ENCODE measurements around the gene HLA-DQB2. TPM values are rescaled to one million over a fixed set of nuclear protein-coding genes. Genes with fewer than 3 reads are reported as not detected.
"Not testable (repeated sequence)": the region's sequence is repeated elsewhere in the genome, so short reads cannot be mapped to it uniquely, and the experiment has no call there.

The HLA-DQB2 gene
- under 1 TPM in 1 of 2 experiments, not detected in 1; 0.32 TPM for total RNA-seq

DNA sequence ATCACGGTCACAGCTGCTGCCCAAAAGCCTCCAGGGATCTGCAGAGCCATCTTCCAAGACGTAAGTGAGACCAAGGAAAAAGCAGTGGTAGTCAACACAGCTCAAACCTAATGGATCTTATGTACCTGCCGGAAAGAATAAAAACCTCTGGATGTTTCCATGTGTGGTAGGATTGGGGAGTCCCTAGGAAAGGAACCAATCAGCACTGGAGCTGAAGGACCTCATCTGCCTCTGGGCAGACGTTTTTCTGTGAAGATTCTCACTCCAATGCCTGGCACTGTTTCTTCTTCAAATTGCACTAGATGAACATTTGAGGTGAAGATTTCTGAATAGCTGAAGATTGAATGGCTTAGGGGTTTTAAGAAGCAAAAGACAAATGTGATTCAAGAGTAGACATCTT, at the start of gene HLA-DQB2:
Gene HLA-DQB2 (minus strand): TSS at position 112 of the 400 bp plus-strand sequence. CDS start 62 bp downstream, at position 50.
- Mint-ChIP-seq H3K4me3 (no peak within 1 kb of the TSS), H3K27ac (no peak within 1 kb of the TSS), H3K4me1 (ENCODE audit: low read depth) (no peaks in the 10 kb centered on the region), H3K27me3 (ENCODE audit: low read depth) (peaks cover 56% of the 10 kb centered on the region), H3K9me3 (ENCODE audit: insufficient read depth) (no peaks in the 10 kb centered on the region), H3K36me3 (ENCODE audit: low read depth) (no peaks in the 10 kb centered on the region)
- ATAC-seq, result no peak
- no peak for DNase-seq
- POLR2A ChIA-PET, result no interaction called here
- CTCF ChIA-PET, result no interaction called here

DNA sequence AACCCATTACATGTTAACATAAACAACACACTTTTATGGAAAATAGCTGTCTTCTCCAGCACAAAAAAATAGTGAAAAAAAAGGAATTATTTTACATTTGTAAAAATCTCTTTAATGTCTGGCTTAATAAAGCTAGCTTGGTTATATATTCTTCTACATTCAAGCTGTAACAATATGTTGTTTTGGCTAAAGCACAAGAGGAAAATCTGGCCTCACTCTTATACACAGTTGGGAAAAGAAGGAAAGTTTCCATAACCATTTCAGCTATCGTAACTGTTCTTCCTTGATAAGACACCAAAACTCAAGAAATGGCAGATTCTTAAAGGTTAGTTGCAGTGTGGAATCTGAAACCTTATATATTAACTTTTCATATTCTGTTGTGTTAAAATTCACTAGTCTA, 45.8 kb upstream of the HLA-DQB2 start:
- H3K27me3 Mint-ChIP-seq (ENCODE audit: low read depth), result peaks cover 23% of the 10 kb centered on the region
- peaks cover 12% of the 10 kb centered on the region for H3K4me1 Mint-ChIP-seq (ENCODE audit: low read depth)
- peaks cover 27% of the 10 kb centered on the region for H3K36me3 Mint-ChIP-seq (ENCODE audit: low read depth)
- H3K9me3 Mint-ChIP-seq (ENCODE audit: insufficient read depth), result no peaks in the 10 kb centered on the region
- no peak overlapping the region for H3K27ac Mint-ChIP-seq
- CTCF ChIA-PET, result interaction anchor here (0.6 to 2.5 kb wide), 8 partner anchors 10 to 376 kb away, joined by 3 to 10 read pairs (median 3); partner anchors contain the start of genes TAP1 and TAP2
- POLR2A ChIA-PET, result interaction anchor here (1.2 kb wide), 1 partner anchor 13 kb away, joined by 3 read pairs; no protein-coding TSS in a partner anchor
- DNase-seq (no peak), ATAC-seq (no peak)
- H3K4me3 Mint-ChIP-seq, result no peak overlapping the region

DNA sequence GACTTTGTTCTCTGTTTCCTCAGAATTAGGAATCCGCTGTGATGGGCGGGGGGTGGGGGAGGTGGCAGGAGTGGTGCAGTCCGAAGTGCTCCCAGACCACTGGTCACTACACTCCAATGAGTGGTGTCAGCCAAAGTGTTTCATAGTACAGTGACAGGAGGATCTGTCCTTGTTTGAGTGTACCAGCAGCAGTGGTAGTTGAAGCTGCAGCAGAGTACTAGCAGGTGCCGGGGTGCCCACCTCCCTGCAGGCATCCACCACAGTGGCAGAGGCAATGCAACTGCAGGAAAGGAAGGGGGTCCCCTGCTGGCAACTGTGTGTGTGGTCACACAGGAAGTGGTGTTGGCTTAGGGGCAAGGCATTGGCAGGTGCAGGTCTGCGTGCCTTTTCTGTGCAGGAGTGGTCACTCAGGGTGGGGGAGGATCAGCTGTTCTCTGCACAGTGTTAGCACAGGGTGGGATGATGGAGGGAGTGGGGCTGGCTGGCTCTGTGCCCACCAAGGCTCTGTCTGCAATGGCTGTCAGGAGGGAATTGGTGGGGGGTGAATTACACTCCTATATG, 43.8 kb upstream of the HLA-DQB2 start:
- CTCF ChIA-PET, result interaction anchor here (0.9 to 2.2 kb wide), 4 partner anchors 8 to 61 kb away, joined by 3 to 10 read pairs (median 4); partner anchors contain the start of gene TAP2
- H3K27ac Mint-ChIP-seq, result no peak overlapping the region
- ATAC-seq (no peak), DNase-seq (no peak)
- H3K9me3 Mint-ChIP-seq (ENCODE audit: insufficient read depth), result no peaks in the 10 kb centered on the region
- peaks cover 40% of the 10 kb centered on the region for H3K27me3 Mint-ChIP-seq (ENCODE audit: low read depth)
- H3K36me3 Mint-ChIP-seq (ENCODE audit: low read depth), result peaks cover 10% of the 10 kb centered on the region
- H3K4me3 Mint-ChIP-seq, result no peak overlapping the region
- peaks cover 12% of the 10 kb centered on the region for H3K4me1 Mint-ChIP-seq (ENCODE audit: low read depth)
- POLR2A ChIA-PET, result interaction anchor here (1.7 kb wide), 1 partner anchor 31 kb away, joined by 3 read pairs; the partner anchor contains the start of gene TAP2

DNA sequence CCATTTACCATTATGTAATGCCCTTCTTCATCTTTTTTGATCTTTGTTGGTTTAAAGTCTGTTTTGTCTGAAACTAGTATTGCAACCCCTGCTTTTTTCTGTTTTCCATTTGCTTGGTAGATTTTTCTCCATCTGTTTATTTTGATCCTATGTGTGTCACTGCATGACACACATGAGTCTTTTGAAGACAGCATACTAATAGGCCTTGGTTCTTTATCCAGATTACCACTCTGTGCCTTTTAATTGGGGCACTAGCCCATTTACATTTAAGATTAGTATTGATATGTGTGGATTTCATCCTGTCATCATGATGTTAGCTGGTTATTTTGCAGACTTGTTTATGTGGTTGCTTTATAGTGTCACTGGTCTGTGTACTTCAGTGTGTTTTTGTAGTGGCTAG, 42.1 kb upstream of the HLA-DQB2 start:
- H3K27me3 Mint-ChIP-seq (ENCODE audit: low read depth), result peaks cover 50% of the 10 kb centered on the region
- not testable (repeated sequence) for ATAC-seq; DNase-seq; H3K9me3 Mint-ChIP-seq (ENCODE audit: insufficient read depth); H3K4me3 Mint-ChIP-seq; H3K36me3 Mint-ChIP-seq (ENCODE audit: low read depth); H3K27ac Mint-ChIP-seq
- POLR2A ChIA-PET, result interaction anchor here (1.7 kb wide), 1 partner anchor 33 kb away, joined by 3 read pairs; the partner anchor contains the start of gene TAP2
- CTCF ChIA-PET, result interaction anchor here (1.3 to 1.5 kb wide), 2 partner anchors 63 to 64 kb away, joined by 4 to 5 read pairs; no protein-coding TSS in a partner anchor
- peaks cover 12% of the 10 kb centered on the region for H3K4me1 Mint-ChIP-seq (ENCODE audit: low read depth)

DNA sequence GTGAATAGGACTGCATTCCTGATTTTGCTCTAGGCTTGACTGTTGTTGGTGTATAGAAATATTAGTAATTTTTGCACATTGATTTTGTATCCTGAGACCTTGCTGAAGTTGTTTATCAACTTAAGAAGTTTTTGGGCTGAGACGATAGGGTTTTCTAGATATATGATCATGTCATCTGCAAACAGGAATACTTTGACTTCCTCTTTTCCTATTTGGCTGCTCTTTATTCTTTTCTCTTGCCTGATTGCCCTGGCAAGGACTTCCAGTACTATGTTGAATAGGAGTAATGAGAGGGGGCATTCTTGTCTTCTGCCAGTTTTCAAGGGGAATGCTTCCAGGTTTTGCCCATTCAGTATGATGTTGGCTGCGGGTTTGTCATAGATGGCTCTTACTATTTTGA, 40.1 kb upstream of the HLA-DQB2 start:
- Mint-ChIP-seq H3K4me1 (ENCODE audit: low read depth) (peaks cover 12% of the 10 kb centered on the region), H3K4me3 (no peak overlapping the region), H3K27me3 (ENCODE audit: low read depth) (peaks cover 65% of the 10 kb centered on the region), H3K27ac (no peak overlapping the region), H3K36me3 (ENCODE audit: low read depth) (peaks cover 5% of the 10 kb centered on the region), H3K9me3 (ENCODE audit: insufficient read depth) (peaks cover 5% of the 10 kb centered on the region)
- no peak for ATAC-seq
- no peak for DNase-seq
- ChIA-PET CTCF (interaction anchor here (1.0 to 1.4 kb wide), 2 partner anchors 65 to 181 kb away, joined by 3 read pairs; no protein-coding TSS in a partner anchor), POLR2A (no interaction called here)

DNA sequence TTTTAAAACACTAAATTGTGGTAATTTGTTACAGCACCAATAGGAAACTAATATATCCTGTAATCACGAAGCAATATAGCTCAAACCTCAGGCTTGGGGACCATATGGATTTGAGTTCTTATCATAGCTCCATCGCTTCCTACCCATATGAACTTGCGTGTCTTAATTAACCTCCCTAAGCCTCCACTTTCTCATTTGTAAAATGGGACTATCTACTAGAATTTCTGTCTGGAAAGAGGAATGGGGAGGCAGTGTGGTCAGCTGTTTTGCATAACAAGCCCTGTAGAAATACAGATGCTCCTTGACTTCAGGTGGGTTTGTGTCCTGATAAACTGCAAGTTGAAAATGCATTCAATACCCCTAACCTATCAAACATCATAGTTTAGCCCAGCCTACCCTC, 36.4 kb upstream of the HLA-DQB2 start:
- CTCF ChIA-PET, result interaction anchor here (0.6 to 4.3 kb wide), 9 partner anchors 8 to 700 kb away, joined by 3 to 29 read pairs (median 6); partner anchors contain the start of gene TAP2
- Mint-ChIP-seq H3K4me1 (ENCODE audit: low read depth) (peaks cover 24% of the 10 kb centered on the region), H3K36me3 (ENCODE audit: low read depth) (peaks cover 2% of the 10 kb centered on the region), H3K27me3 (ENCODE audit: low read depth) (peaks cover 57% of the 10 kb centered on the region), H3K9me3 (ENCODE audit: insufficient read depth) (peaks cover 5% of the 10 kb centered on the region), H3K4me3 (no peak overlapping the region), H3K27ac (no peak overlapping the region)
- ATAC-seq (no peak), DNase-seq (no peak)
- POLR2A ChIA-PET, result interaction anchor here (1.5 kb wide), 1 partner anchor 20 kb away, joined by 3 read pairs; no protein-coding TSS in a partner anchor

DNA sequence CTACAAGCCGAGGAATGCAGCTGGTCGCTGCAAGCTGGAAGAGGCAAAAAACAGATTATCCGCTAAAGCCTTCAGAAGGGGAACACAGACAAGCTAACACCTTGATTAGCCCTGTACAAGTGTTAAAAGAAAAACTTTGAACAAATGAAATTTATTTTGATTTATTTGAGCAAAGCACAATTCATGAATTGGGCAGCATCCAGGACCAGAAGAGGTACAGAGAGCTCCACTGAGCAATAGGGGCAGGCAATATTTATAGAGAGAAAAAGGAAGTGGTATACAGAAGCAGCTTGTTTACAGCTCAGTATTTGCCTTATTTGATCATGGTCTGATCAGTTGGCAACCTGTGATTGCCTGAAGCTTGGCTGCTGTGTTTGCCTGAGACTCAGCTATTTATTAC, 35.8 kb upstream of the HLA-DQB2 start:
- Mint-ChIP-seq H3K9me3 (ENCODE audit: insufficient read depth) (peaks cover 5% of the 10 kb centered on the region), H3K4me1 (ENCODE audit: low read depth) (peaks cover 29% of the 10 kb centered on the region), H3K36me3 (ENCODE audit: low read depth) (peaks cover 2% of the 10 kb centered on the region), H3K27ac (no peak overlapping the region), H3K4me3 (no peak overlapping the region), H3K27me3 (ENCODE audit: low read depth) (peaks cover 51% of the 10 kb centered on the region)
- ATAC-seq, result no peak
- CTCF ChIA-PET, result interaction anchor here (0.7 to 4.3 kb wide), 9 partner anchors 8 to 385 kb away, joined by 3 to 29 read pairs (median 6); partner anchors contain the start of gene TAP2
- no peak for DNase-seq
- POLR2A ChIA-PET, result interaction anchor here (0.6 to 1.5 kb wide), 2 partner anchors 20 to 411 kb away, joined by 3 read pairs; no protein-coding TSS in a partner anchor

DNA sequence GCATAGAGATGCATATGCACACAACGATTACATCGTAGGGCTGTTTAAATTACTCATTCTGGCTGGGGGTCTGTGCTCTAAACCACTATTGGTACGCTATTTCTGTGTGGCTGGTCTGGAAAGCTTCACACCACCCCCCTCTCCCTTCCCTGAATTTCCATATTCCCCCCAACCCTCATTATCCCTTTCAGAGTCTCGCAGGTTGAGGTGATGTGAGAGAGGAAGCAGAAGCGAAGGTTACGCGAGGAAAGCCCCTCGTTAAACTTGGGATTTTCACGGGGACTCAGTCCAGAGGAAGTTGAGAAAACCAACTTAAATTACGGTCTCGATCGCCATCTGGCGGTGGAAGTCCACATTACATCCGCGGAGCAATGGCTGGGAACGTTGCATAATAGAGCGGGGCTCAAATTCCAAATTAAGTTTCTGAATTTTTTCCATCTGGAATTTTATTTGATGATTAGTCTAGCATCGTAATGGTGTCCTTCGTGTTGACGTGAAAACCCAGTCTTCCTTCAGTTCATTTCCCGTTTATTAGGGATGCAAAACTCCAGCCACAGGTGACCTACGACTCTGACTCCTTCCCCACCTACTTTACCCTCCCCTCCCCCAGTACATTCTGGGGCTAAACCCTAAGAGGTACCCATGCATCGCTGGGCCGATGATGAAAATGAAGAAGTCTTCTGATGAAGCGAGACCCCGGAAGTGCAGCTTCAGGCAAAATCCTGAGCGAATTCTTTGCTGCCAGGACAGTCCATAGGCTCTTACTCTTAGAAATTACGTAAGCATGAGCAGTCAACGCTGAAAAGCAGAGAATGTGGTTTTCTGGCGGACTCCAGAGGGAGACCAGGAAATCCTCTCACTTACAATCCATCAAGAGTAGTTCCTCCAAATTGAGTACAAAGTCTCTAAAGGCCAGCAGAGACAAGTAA, 33.8 kb upstream of the HLA-DQB2 start:
- DNase-seq (peak; percentile 83), ATAC-seq (peak; percentile 73)
- Mint-ChIP-seq H3K9me3 (ENCODE audit: insufficient read depth) (peaks cover 5% of the 10 kb centered on the region), H3K27me3 (ENCODE audit: low read depth) (peaks cover 40% of the 10 kb centered on the region), H3K4me3 (peak overlapping the region; percentile 57), H3K36me3 (ENCODE audit: low read depth) (peaks cover 2% of the 10 kb centered on the region), H3K4me1 (ENCODE audit: low read depth) (peaks cover 37% of the 10 kb centered on the region), H3K27ac (peak overlapping the region; percentile 33)
- ChIA-PET POLR2A (interaction anchor here (0.6 to 1.0 kb wide), 2 partner anchors 48 to 347 kb away, joined by 3 read pairs; no protein-coding TSS in a partner anchor), CTCF (interaction anchor here (1.0 to 4.3 kb wide), 11 partner anchors 9 to 187 kb away, joined by 3 to 29 read pairs (median 4); partner anchors contain the start of gene TAP2)

DNA sequence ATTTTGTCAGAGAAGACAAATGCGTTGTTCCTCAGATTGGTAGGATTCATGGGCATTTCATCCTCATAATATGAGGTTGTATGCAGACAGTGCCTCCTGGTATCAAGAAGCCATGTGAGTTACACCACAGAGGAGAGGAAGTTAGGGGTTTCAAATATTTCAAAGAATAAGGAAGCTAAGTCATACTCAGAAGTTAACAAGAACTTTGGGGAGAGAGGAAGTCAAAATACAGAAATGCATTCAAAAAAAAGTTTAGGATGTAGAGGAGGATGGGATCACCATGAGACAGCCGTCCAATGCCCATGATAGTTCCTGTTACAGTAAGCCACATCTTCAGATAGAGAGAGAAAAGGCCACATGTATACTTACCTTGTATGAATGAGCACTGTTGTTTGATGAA, 31.2 kb upstream of the HLA-DQB2 start:
- H3K27ac Mint-ChIP-seq, result no peak overlapping the region
- ATAC-seq, result peak; percentile 46
- DNase-seq, result no peak
- H3K9me3 Mint-ChIP-seq (ENCODE audit: insufficient read depth), result peaks cover 5% of the 10 kb centered on the region
- peaks cover 37% of the 10 kb centered on the region for H3K4me1 Mint-ChIP-seq (ENCODE audit: low read depth)
- H3K27me3 Mint-ChIP-seq (ENCODE audit: low read depth), result peaks cover 36% of the 10 kb centered on the region
- no peak overlapping the region for H3K4me3 Mint-ChIP-seq
- CTCF ChIA-PET, result interaction anchor here (0.7 to 3.3 kb wide), 9 partner anchors 8 to 523 kb away, joined by 3 to 29 read pairs (median 8); no protein-coding TSS in a partner anchor
- POLR2A ChIA-PET, result no interaction called here
- peaks cover 2% of the 10 kb centered on the region for H3K36me3 Mint-ChIP-seq (ENCODE audit: low read depth)

DNA sequence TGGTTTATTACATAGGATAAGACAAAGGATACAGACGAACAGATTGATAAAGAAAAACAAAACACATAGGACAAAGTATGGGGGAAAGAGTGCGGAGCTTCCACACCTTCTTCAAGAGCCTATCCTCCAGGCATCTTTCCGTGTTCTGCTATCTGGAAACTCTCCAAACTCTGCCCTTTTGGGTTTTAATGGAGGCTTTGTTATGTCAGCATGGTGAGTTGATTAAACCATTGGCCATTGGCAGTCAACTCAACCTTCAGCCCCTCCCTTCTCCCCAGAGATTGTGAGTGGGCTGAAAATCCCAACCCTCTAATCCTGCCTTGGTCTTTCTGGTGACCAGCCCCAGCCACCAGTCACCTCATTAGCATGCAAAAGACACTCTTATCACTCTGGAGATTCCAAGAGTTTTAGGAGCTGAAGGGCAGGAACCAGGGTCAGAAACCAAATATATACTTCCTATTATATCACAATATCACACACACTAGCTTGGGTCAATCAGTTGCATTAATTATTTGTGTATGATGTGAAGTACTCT, 29.6 kb upstream of the HLA-DQB2 start:
- CTCF ChIA-PET, result interaction anchor here (0.6 to 3.3 kb wide), 13 partner anchors 7 to 547 kb away, joined by 3 to 29 read pairs (median 5); partner anchors contain the start of gene TAP2
- peaks cover 37% of the 10 kb centered on the region for H3K4me1 Mint-ChIP-seq (ENCODE audit: low read depth)
- no peak overlapping the region for H3K4me3 Mint-ChIP-seq
- ATAC-seq, result no peak
- no peak overlapping the region for H3K27ac Mint-ChIP-seq
- no peaks in the 10 kb centered on the region for H3K9me3 Mint-ChIP-seq (ENCODE audit: insufficient read depth)
- H3K36me3 Mint-ChIP-seq (ENCODE audit: low read depth), result no peaks in the 10 kb centered on the region
- DNase-seq, result no peak
- peaks cover 34% of the 10 kb centered on the region for H3K27me3 Mint-ChIP-seq (ENCODE audit: low read depth)
- POLR2A ChIA-PET, result interaction anchor here (0.7 kb wide), 1 partner anchor 75 kb away, joined by 3 read pairs; no protein-coding TSS in a partner anchor

DNA sequence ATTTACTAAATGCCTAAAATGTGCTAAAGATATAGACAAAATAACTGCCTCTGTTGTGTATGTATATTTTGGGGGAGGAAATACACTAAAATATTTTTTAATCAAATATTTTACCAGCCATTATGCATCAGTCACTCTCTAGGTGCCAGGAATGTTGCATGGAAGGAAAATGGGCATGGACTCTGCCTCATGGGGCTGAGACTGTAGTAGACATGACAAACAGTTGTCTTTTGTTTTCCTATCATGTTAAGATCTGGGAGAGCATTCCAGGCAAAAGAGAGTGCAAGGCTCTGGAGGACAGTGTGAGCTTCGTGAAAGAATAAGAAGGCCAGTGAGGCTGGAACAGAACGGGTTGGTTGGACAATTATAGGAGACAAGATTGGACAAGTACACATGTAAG, 27.0 kb upstream of the HLA-DQB2 start:
- ATAC-seq (no peak), DNase-seq (no peak)
- Mint-ChIP-seq H3K27me3 (ENCODE audit: low read depth) (peaks cover 47% of the 10 kb centered on the region), H3K36me3 (ENCODE audit: low read depth) (no peaks in the 10 kb centered on the region), H3K9me3 (ENCODE audit: insufficient read depth) (no peaks in the 10 kb centered on the region), H3K4me3 (no peak overlapping the region), H3K4me1 (ENCODE audit: low read depth) (peaks cover 19% of the 10 kb centered on the region), H3K27ac (no peak overlapping the region)
- ChIA-PET POLR2A (no interaction called here), CTCF (interaction anchor here (6.2 kb wide), 1 partner anchor 378 kb away, joined by 105 read pairs; no protein-coding TSS in a partner anchor)
